BE2C (cell line): ENCODE data around the gene LRRC8C. TPM values are rescaled to one million over a fixed set of nuclear protein-coding genes. Genes with fewer than 3 reads are reported as not detected.

Source experiments
- DNase-seq: peaks from one replicate; pipeline ENCODE4 v3.0.0-alpha.2; 2020
- H3K27me3 ChIP-seq: fragments of 250-450 bp; sonication (Bioruptor Pico); 2 replicates; pipeline ENCODE4 v1.5.1; 2020; ENCODE audit warnings: mild to moderate bottlenecking
- H3K36me3 ChIP-seq: fragments of 250-450 bp; sonication (Bioruptor Pico); 2 replicates; pipeline ENCODE4 v1.5.1; 2020; ENCODE audit warnings: mild to moderate bottlenecking
- H3K4me1 ChIP-seq: fragments of 250-450 bp; sonication (Bioruptor Pico); 2 replicates; pipeline ENCODE4 v1.5.1; 2020
- H3K4me3 ChIP-seq: 2 replicates; pipeline ENCODE4 v1.5.1; 2011; ENCODE audit warnings: low read depth, low read length
- H3K9me3 ChIP-seq: fragments of 250-450 bp; sonication (Bioruptor Pico); 2 replicates; pipeline ENCODE4 v1.5.1; 2020
- CTCF ChIP-seq: IDR thresholded peaks from 2 replicates; pipeline ENCODE4 v1.5.1; 2012; ENCODE audit warnings: mild to moderate bottlenecking, low read depth, low read length
- polyA plus RNA-seq: library from polyadenylated mRNA; unstranded; fragments of >200 nt; gene quantifications from one replicate; pipeline ENCODE4 v1.2.1, GENCODE V29; 2012; ENCODE audit warnings: low read depth, missing spikeins; ENCODE audit not compliant: insufficient read length, insufficient read depth

Gene LRRC8C
- 2.7 TPM for polyA plus RNA-seq

- Histone ChIP-seq H3K4me1 (peaks cover 4% of the 10 kb centered on the region; the same call in 1 of the 2 replicates), H3K9me3 (no peaks in the 10 kb centered on the region), H3K36me3 (no peaks in the 10 kb centered on the region), H3K27me3 (no peaks in the 10 kb centered on the region), H3K4me3 (peak within 1 kb of the TSS; percentile 74)
- DNase-seq = peak; percentile 85
- no peak for TF ChIP-seq CTCF
Observed at GRCh38 chr1:89632657-89633247, at the start of gene LRRC8C. TSS of gene LRRC8C (plus strand) at chr1:89633120. CDS start at chr1:89686474, 53,354 bp downstream.

GRCh38 chr1:89584211-89584610 lies 48.7 kb upstream of the LRRC8C start:
- no peak for DNase-seq

GRCh38 chr1:89584781-89585180 lies 48.1 kb upstream of the LRRC8C start:
- Histone ChIP-seq H3K27me3 (no peaks in the 10 kb centered on the region), H3K4me3 (no peak overlapping the region), H3K9me3 (no peaks in the 10 kb centered on the region), H3K36me3 (no peaks in the 10 kb centered on the region), H3K4me1 (no peaks in the 10 kb centered on the region)
- no peak for TF ChIP-seq CTCF
- no peak for DNase-seq

More at GRCh38 chr1:89584211-89584610, 48.7 kb upstream of the LRRC8C start:
- H3K27me3 ChIP-seq = no peaks in the 10 kb centered on the region
- no peaks in the 10 kb centered on the region for H3K9me3 ChIP-seq
- TF ChIP-seq CTCF = no peak
- no peak overlapping the region for H3K4me3 ChIP-seq
- H3K4me1 ChIP-seq = no peaks in the 10 kb centered on the region
- H3K36me3 ChIP-seq = no peaks in the 10 kb centered on the region

GRCh38 chr1:89587729-89588161 lies 45.2 kb upstream of the LRRC8C start:
- no peaks in the 10 kb centered on the region for H3K36me3 ChIP-seq
- H3K4me3 ChIP-seq = no peak overlapping the region
- no peak for DNase-seq
- TF ChIP-seq CTCF = no peak
- no peaks in the 10 kb centered on the region for H3K27me3 ChIP-seq
- no peaks in the 10 kb centered on the region for H3K4me1 ChIP-seq
- H3K9me3 ChIP-seq = no peaks in the 10 kb centered on the region

GRCh38 chr1:89588480-89588879 lies 44.4 kb upstream of the LRRC8C start:
- Histone ChIP-seq H3K9me3 (no peaks in the 10 kb centered on the region), H3K4me3 (no peak overlapping the region), H3K27me3 (no peaks in the 10 kb centered on the region), H3K36me3 (no peaks in the 10 kb centered on the region), H3K4me1 (no peaks in the 10 kb centered on the region)
- no peak for TF ChIP-seq CTCF
- no peak for DNase-seq

- Histone ChIP-seq H3K36me3 (no peaks in the 10 kb centered on the region), H3K4me3 (no peak overlapping the region), H3K9me3 (no peaks in the 10 kb centered on the region), H3K4me1 (no peaks in the 10 kb centered on the region), H3K27me3 (no peaks in the 10 kb centered on the region)
- DNase-seq = no peak
- TF ChIP-seq CTCF = no peak
Observed at GRCh38 chr1:89589515-89589914, 43.4 kb upstream of the LRRC8C start.
